ENCODE data around the gene CDH22. TPM values are rescaled to one million over a fixed set of nuclear protein-coding genes. Genes with fewer than 3 reads are reported as not detected.

CDH22 gene
- total and polyA plus RNA-seq, 10 donors = not detected

- peaks cover 20 to 57% (median 48%) of the 10 kb centered on the region in 6 donors for H3K4me1 ChIP-seq
- 92 to 97% (median 94%) methylated on average over 4 to 20 of the region's 20 CpGs for WGBS, 5 donors
- H3K27me3 ChIP-seq (replicated peaks in 1 of 7) = no peaks in the 10 kb centered on the region
- H3K27ac ChIP-seq = peak overlapping the region in 1 of 8 donors; percentile 2
- peaks cover 0 to 98% (median 33%) of the 10 kb centered on the region in 6 donors for H3K36me3 ChIP-seq
- intact Hi-C loops (cut with DNase I; ENCODE audit: low total_unique reads) = no loop called here
- TF ChIP-seq CTCF (IDR thresholded peaks at IDR 0.05 in 8 of 11, conservative IDR thresholded peaks at IDR 0.05 in 3 of 11) (no peak), POLR2AphosphoS5 (IDR thresholded peaks at IDR 0.05) (peak in 2 of 3 donors; percentile 36 to 63)
- no peak for DNase-seq
- no peaks in the 10 kb centered on the region for H3K9me3 ChIP-seq
- no peak overlapping the region for H3K4me3 ChIP-seq
Measured at GRCh38 chr20:46354920-46355654, 46.8 kb upstream of the CDH22 start.

- Histone ChIP-seq H3K9me3 (no peaks in the 10 kb centered on the region), H3K4me1 (peaks cover 16 to 57% (median 45%) of the 10 kb centered on the region in 6 donors), H3K4me3 (no peak overlapping the region), H3K27me3 (replicated peaks in 1 of 7) (no peaks in the 10 kb centered on the region), H3K27ac (no peak overlapping the region), H3K36me3 (peaks cover 0 to 98% (median 40%) of the 10 kb centered on the region in 6 donors)
- no peak for DNase-seq
- intact Hi-C loops (cut with DNase I; ENCODE audit: low total_unique reads) = no loop called here
- TF ChIP-seq CTCF (IDR thresholded peaks at IDR 0.05 in 8 of 11, conservative IDR thresholded peaks at IDR 0.05 in 3 of 11) (no peak), POLR2AphosphoS5 (IDR thresholded peaks at IDR 0.05) (peak in 1 of 3 donors; percentile 22)
- WGBS, 5 donors = 92 to 95% (median 92%) methylated on average over 4 of the region's 4 CpGs
Measured at GRCh38 chr20:46354207-46354555, 45.9 kb upstream of the CDH22 start.

GRCh38 chr20:46353500-46354206, 45.4 kb upstream of the CDH22 start:
- peak in 1 of 3 donors; percentile 23 for TF ChIP-seq POLR2AphosphoS5 (IDR thresholded peaks at IDR 0.05)
- no peak for TF ChIP-seq POLR2A (IDR thresholded peaks at IDR 0.05)
- no peak for TF ChIP-seq CTCF (IDR thresholded peaks at IDR 0.05 in 8 of 11, conservative IDR thresholded peaks at IDR 0.05 in 3 of 11)
- no peaks in the 10 kb centered on the region for H3K27me3 ChIP-seq (replicated peaks in 1 of 7)
- H3K36me3 ChIP-seq = peaks cover 0 to 98% (median 40%) of the 10 kb centered on the region in 6 donors
- no peaks in the 10 kb centered on the region for H3K9me3 ChIP-seq
- no peak overlapping the region for H3K4me3 ChIP-seq
- WGBS, 5 donors = 84 to 92% (median 86%) methylated on average over 14 of the region's 14 CpGs
- intact Hi-C loops (cut with DNase I; ENCODE audit: low total_unique reads) = no loop called here
- H3K27ac ChIP-seq = no peak overlapping the region
- DNase-seq = no peak
- peaks cover 14 to 57% (median 42%) of the 10 kb centered on the region in 6 donors for H3K4me1 ChIP-seq

- 89 to 92% (median 90%) methylated on average over 18 of the region's 18 CpGs for WGBS, 5 donors
- intact Hi-C loops (cut with DNase I; ENCODE audit: low total_unique reads) = no loop called here
- Histone ChIP-seq H3K27me3 (replicated peaks in 1 of 7) (no peaks in the 10 kb centered on the region), H3K4me1 (peaks cover 11 to 48% (median 31%) of the 10 kb centered on the region in 6 donors), H3K4me3 (no peak overlapping the region), H3K9me3 (no peaks in the 10 kb centered on the region), H3K36me3 (peaks cover 0 to 98% (median 41%) of the 10 kb centered on the region in 6 donors), H3K27ac (no peak overlapping the region)
- DNase-seq = no peak
- TF ChIP-seq CTCF (IDR thresholded peaks at IDR 0.05 in 8 of 11, conservative IDR thresholded peaks at IDR 0.05 in 3 of 11) (no peak), POLR2A (IDR thresholded peaks at IDR 0.05) (no peak), POLR2AphosphoS5 (IDR thresholded peaks at IDR 0.05) (no peak)
Measured at GRCh38 chr20:46352370-46352938, 44.2 kb upstream of the CDH22 start.

Measured in spleen (tissue), 11 donors.